HEK293 (cell line): ENCODE data around the gene PRKCE.

Source experiments
- CTCF ChIA-PET: fragments of 350-600 bp; formaldehyde crosslinking; extraction: SDS; loops from one replicate; lab custom pipeline; 2021; ENCODE audit warnings: antibody characterized with exemption; lab: Yijun Ruan, JAX
- POLR2A ChIA-PET: fragments of 300-600 bp; formaldehyde crosslinking; extraction: SDS; loops from one replicate; lab custom pipeline; 2020; ENCODE audit warnings: antibody characterized with exemption, inconsistent platforms; lab: Yijun Ruan, JAX
- H3K27ac ChIP-seq: fragments of 200-500 bp; sonication (Bioruptor generic); 2 replicates; pipeline ENCODE4 v1.5.1; 2014; ENCODE audit warnings: low read depth, low read length, control low read depth, inconsistent platforms; ENCODE audit errors: extremely low read depth
- H3K36me3 ChIP-seq, 2 experiments: fragments of 200-500 bp in 1 of 2; sonication (Bioruptor generic) in 1 of 2; 1 replicate in 1 of 2; 2 replicates in 1 of 2; pipeline ENCODE4 v1.5.1; 2014 to 2017; ENCODE audit warnings: inconsistent platforms in 2 of 2, low read length in 2 of 2; ENCODE audit not compliant: control insufficient read depth in 2 of 2, insufficient read depth in 1 of 2
- H3K4me1 ChIP-seq: fragments of 200-500 bp; sonication (Bioruptor generic); 2 replicates; pipeline ENCODE4 v1.5.1; 2014; ENCODE audit warnings: mild to moderate bottlenecking, low read length, inconsistent platforms; ENCODE audit not compliant: control insufficient read depth, insufficient read depth
- H3K4me3 ChIP-seq: 2 replicates; pipeline ENCODE4 v1.5.1; 2011; ENCODE audit warnings: low read depth, mild to moderate bottlenecking, control low read depth, low read length, moderate library complexity
- H3K9me3 ChIP-seq: fragments of 200-500 bp; sonication (Bioruptor generic); 2 replicates; pipeline ENCODE4 v1.5.1; 2014; ENCODE audit warnings: low read depth, low read length, inconsistent platforms; ENCODE audit not compliant: control insufficient read depth, insufficient read depth
- BCL11A ChIP-seq: fragments of 450-650 bp; formaldehyde crosslinking; IDR thresholded peaks from 2 replicates; pipeline ENCODE4 v1.5.1; 2016; ENCODE audit warnings: low read depth, missing biosample characterization, missing genetic modification characterization
- FEZF1 ChIP-seq: fragments of 450-650 bp; formaldehyde crosslinking; IDR thresholded peaks from 2 replicates; pipeline ENCODE4 v1.5.1; 2016; ENCODE audit warnings: missing biosample characterization, missing genetic modification characterization
- OSR2 ChIP-seq: fragments of 450-650 bp; formaldehyde crosslinking; IDR thresholded peaks from 2 replicates; pipeline ENCODE4 v1.5.1; 2016; ENCODE audit warnings: missing biosample characterization, missing genetic modification characterization
- SETDB1 ChIP-seq: IDR thresholded peaks from one replicate; pipeline ENCODE4 v1.6.1; 2017; ENCODE audit warnings: mild to moderate bottlenecking, low read length, moderate library complexity, mixed read lengths; ENCODE audit not compliant: insufficient read length
- SP2 ChIP-seq: fragments of 450-650 bp; formaldehyde crosslinking; IDR thresholded peaks from 2 replicates; pipeline ENCODE4 v1.5.1; 2016; ENCODE audit warnings: missing biosample characterization, missing genetic modification characterization
- TCF7L2 ChIP-seq: IDR thresholded peaks from 2 replicates; pipeline ENCODE4 v1.6.1; 2011; ENCODE audit warnings: low read depth, mild to moderate bottlenecking, inconsistent platforms, low read length, moderate library complexity, borderline replicate concordance
- TRIM28 ChIP-seq: IDR thresholded peaks from 2 replicates; pipeline ENCODE4 v1.6.1; 2011; ENCODE audit warnings: low read length, control low read depth, borderline replicate concordance
- ZBTB1 ChIP-seq: fragments of 450-650 bp; formaldehyde crosslinking; IDR thresholded peaks from 2 replicates; pipeline ENCODE4 v1.5.1; 2016; ENCODE audit warnings: missing biosample characterization, missing genetic modification characterization
- ZBTB17 ChIP-seq: fragments of 450-650 bp; formaldehyde crosslinking; IDR thresholded peaks from 2 replicates; pipeline ENCODE4 v1.5.1; 2016; ENCODE audit warnings: missing biosample characterization, missing genetic modification characterization
- ZBTB48 ChIP-seq: fragments of 450-650 bp; formaldehyde crosslinking; IDR thresholded peaks from 2 replicates; pipeline ENCODE4 v1.5.1; 2016; ENCODE audit warnings: missing biosample characterization, missing genetic modification characterization
- ZNF112 ChIP-seq: fragments of 450-650 bp; formaldehyde crosslinking; IDR thresholded peaks from 2 replicates; pipeline ENCODE4 v1.5.0; 2017; ENCODE audit warnings: missing biosample characterization, missing genetic modification characterization
- ZNF2 ChIP-seq: fragments of 450-650 bp; formaldehyde crosslinking; IDR thresholded peaks from 2 replicates; pipeline ENCODE4 v1.5.1; 2016; ENCODE audit warnings: missing biosample characterization, missing genetic modification characterization
- ZNF311 ChIP-seq: fragments of 450-650 bp; formaldehyde crosslinking; IDR thresholded peaks from 2 replicates; pipeline ENCODE4 v1.5.1; 2017; ENCODE audit warnings: missing biosample characterization, missing genetic modification characterization, borderline replicate concordance
- ZNF404 ChIP-seq: fragments of 450-650 bp; formaldehyde crosslinking; IDR thresholded peaks from 2 replicates; pipeline ENCODE4 v1.5.1; 2017; ENCODE audit warnings: missing biosample characterization, missing genetic modification characterization
- ZNF426 ChIP-seq: fragments of 450-650 bp; formaldehyde crosslinking; IDR thresholded peaks from 2 replicates; pipeline ENCODE4 v1.5.1; 2017; ENCODE audit warnings: missing biosample characterization, missing genetic modification characterization, mild to moderate bottlenecking, inconsistent platforms, moderate library complexity
- ZNF513 ChIP-seq: fragments of 450-650 bp; IDR thresholded peaks from 2 replicates; pipeline ENCODE4 v1.5.1; 2018; ENCODE audit warnings: missing biosample characterization, missing genetic modification characterization
- ZNF529 ChIP-seq: fragments of 450-650 bp; formaldehyde crosslinking; IDR thresholded peaks from 2 replicates; pipeline ENCODE4 v1.5.1; 2017; ENCODE audit warnings: missing genetic modification characterization, missing biosample characterization; ENCODE audit not compliant: insufficient replicate concordance
- ZNF600 ChIP-seq: fragments of 450-650 bp; formaldehyde crosslinking; IDR thresholded peaks from 2 replicates; pipeline ENCODE4 v1.5.1; 2016; ENCODE audit warnings: missing biosample characterization, missing genetic modification characterization
- ZNF658 ChIP-seq: fragments of 450-650 bp; formaldehyde crosslinking; IDR thresholded peaks from 2 replicates; pipeline ENCODE4; 2016; ENCODE audit warnings: missing biosample characterization, missing genetic modification characterization
- TF ChIP-seq, protein P1 (sequence below): fragments of 450-650 bp; formaldehyde crosslinking; IDR thresholded peaks from 2 replicates; pipeline ENCODE4 v1.5.1; 2017; ENCODE audit warnings: missing biosample characterization, missing genetic modification characterization
- TF ChIP-seq, protein P2 (sequence below): fragments of 450-650 bp; formaldehyde crosslinking; IDR thresholded peaks from 2 replicates; pipeline ENCODE4 v1.5.1; 2017; ENCODE audit warnings: missing biosample characterization, mild to moderate bottlenecking, missing genetic modification characterization, moderate library complexity

The PRKCE gene

GRCh38 chr2:45688479-45689298, 37.2 kb downstream of the PRKCE start:
- Histone ChIP-seq H3K9me3 (no peaks in the 10 kb centered on the region), H3K27ac (peak overlapping the region; percentile 47), H3K4me1 (peaks cover 18% of the 10 kb centered on the region), H3K4me3 (no peak overlapping the region)
- POLR2A ChIA-PET: interaction anchor here (0.6 kb wide), 1 partner anchor 305 kb away, joined by 3 read pairs; no protein-coding TSS in a partner anchor
- TF ChIP-seq ZBTB17 (tag by site-specific recombination): peak; percentile 38
- TF ChIP-seq TRIM28: peak; percentile 73
- TF ChIP-seq ZNF112: no peak
- no peak for TF ChIP-seq BCL11A
- TF ChIP-seq, protein P1, sequence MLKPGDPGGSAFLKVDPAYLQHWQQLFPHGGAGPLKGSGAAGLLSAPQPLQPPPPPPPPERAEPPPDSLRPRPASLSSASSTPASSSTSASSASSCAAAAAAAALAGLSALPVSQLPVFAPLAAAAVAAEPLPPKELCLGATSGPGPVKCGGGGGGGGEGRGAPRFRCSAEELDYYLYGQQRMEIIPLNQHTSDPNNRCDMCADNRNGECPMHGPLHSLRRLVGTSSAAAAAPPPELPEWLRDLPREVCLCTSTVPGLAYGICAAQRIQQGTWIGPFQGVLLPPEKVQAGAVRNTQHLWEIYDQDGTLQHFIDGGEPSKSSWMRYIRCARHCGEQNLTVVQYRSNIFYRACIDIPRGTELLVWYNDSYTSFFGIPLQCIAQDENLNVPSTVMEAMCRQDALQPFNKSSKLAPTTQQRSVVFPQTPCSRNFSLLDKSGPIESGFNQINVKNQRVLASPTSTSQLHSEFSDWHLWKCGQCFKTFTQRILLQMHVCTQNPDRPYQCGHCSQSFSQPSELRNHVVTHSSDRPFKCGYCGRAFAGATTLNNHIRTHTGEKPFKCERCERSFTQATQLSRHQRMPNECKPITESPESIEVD (tag by site-specific recombination): peak; percentile 38; the same call in 1 of the 2 replicates
- no peak for TF ChIP-seq ZNF426 (tag by site-specific recombination)
- no peak for TF ChIP-seq SP2 (tag by site-specific recombination)
- no peak for TF ChIP-seq ZNF404 (tag by site-specific recombination)
- TF ChIP-seq ZNF658 (tag by site-specific recombination): no peak
- TF ChIP-seq ZBTB1 (tag by site-specific recombination): no peak
- TF ChIP-seq ZNF513: no peak
- TF ChIP-seq ZNF529 (tag by site-specific recombination): no peak
- no peak for TF ChIP-seq ZNF311 (tag by site-specific recombination)
- peak; percentile 48; the same call in 1 of the 2 replicates for TF ChIP-seq OSR2 (tag by site-specific recombination)
- 0 out of 2 replicates have a peak, but pooled peaks have one; percentile 14 for TF ChIP-seq TCF7L2
- TF ChIP-seq, protein P2, sequence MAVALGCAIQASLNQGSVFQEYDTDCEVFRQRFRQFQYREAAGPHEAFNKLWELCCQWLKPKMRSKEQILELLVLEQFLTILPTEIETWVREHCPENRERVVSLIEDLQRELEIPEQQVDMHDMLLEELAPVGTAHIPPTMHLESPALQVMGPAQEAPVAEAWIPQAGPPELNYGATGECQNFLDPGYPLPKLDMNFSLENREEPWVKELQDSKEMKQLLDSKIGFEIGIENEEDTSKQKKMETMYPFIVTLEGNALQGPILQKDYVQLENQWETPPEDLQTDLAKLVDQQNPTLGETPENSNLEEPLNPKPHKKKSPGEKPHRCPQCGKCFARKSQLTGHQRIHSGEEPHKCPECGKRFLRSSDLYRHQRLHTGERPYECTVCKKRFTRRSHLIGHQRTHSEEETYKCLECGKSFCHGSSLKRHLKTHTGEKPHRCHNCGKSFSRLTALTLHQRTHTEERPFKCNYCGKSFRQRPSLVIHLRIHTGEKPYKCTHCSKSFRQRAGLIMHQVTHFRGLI (tag by site-specific recombination): no peak
- TF ChIP-seq FEZF1 (tag by site-specific recombination): peak; percentile 96
- peak; percentile 42; the same call in 1 of the 2 replicates for TF ChIP-seq ZNF600 (tag by site-specific recombination)
- TF ChIP-seq ZNF2 (tag by site-specific recombination): no peak
- peak; percentile 48; the same call in 1 of the 2 replicates for TF ChIP-seq ZBTB48
- TF ChIP-seq, all 188 proteins: peak for 8
- CTCF ChIA-PET: interaction anchor here (0.7 kb wide), 1 partner anchor 10 kb away, joined by 3 read pairs; no protein-coding TSS in a partner anchor
- H3K36me3 ChIP-seq: no peaks in the 10 kb centered on the region

DNA sequence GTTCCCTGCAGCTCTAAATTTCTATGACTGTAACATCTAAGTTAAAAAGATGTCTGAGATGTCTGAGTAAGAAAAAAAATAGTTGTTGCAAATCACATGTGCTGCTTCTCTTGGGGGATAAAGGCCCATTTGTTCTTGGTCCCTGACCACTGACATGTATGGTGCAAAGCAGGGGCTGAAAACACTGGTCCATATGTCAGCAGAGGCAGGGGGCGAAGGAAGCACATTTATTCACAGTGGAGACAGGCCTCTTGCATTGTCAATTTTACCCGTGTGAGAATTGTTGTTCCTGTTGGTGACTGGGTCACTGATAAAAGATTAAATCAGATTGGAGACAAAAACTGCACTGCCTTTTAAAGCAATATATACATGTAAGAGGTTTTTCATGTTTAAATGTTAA, 38.8 kb downstream of the PRKCE start:
- no peak overlapping the region for H3K4me3 ChIP-seq
- no peaks in the 10 kb centered on the region for H3K9me3 ChIP-seq
- H3K4me1 ChIP-seq: peaks cover 18% of the 10 kb centered on the region
- ChIA-PET POLR2A (no interaction called here), CTCF (interaction anchor here (0.6 kb wide), 1 partner anchor 89 kb away, joined by 4 read pairs; no protein-coding TSS in a partner anchor)
- no peak for TF ChIP-seq SETDB1
- H3K27ac ChIP-seq: no peak overlapping the region
- no peaks in the 10 kb centered on the region for H3K36me3 ChIP-seq
